Suprapubic skin (tissue), 3 donors: ENCODE measurements around the gene MEIOB.

Experiments used
- CTCF ChIP-seq, 2 donors: fragments of 200-600 bp in 1 of 2; fragments of 450-650 bp in 1 of 2; sonication (generic) in 1 of 2; IDR thresholded peaks; one replicate each; pipeline ENCODE4 v1.5.1; 2016 to 2019; ENCODE audit warnings: antibody characterized with exemption in 2 of 2, mild to moderate bottlenecking in 1 of 2, moderate library complexity in 1 of 2
- POLR2A ChIP-seq, 2 donors: fragments of 450-650 bp; IDR thresholded peaks; one replicate each; pipeline ENCODE4 v1.6.1; 2017; ENCODE audit warnings: antibody characterized with exemption in 2 of 2, mild to moderate bottlenecking in 2 of 2, moderate library complexity in 2 of 2

DNA sequence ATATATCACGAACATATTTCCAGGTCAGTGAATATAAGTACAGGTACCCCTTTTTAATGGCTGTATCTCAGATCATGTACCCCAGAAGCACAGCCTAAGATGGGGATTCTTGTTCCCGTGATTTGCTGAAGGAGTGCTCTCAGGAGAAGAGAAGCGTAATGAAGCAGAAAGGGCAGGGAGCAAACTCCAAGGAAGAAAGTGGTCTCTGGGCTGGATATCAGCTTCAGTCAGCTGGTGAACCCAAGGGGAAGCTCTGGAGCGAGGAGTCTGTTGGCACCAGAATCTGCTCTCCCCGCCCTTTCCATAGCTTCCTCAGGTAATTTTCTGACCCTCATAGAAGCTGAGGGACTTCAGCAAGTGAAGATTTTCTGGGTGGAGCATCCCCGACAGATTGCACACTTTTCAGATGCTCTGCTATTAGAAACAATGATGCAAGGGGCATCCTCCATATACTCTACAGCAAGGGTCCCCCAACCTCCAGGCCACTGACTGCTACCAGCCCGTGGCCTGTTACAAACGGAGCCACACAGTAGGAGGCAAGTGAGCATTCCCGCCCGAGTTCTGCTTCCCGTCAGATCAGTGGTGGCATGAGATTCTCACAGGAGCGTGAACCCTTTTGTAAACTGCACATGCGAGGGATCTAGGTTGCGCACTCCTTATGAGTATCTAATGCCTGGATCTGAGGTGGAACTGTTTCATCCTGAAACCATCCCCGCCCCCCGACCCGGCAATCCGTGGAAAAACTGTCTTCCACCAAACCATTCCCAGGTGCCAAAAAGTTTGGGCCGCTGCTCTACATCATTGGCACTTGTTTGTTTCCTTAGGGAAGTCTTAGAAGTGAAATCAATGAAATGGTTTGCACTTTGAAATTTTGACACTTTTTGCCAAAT, 40.5 kb downstream of the MEIOB start:
- no peak for TF ChIP-seq POLR2A (IDR thresholded peaks at IDR 0.05)
- TF ChIP-seq CTCF (IDR thresholded peaks at IDR 0.05) = no peak
